ENCODE data around the gene SRPK3. TPM values are rescaled to one million over a fixed set of nuclear protein-coding genes. Genes with fewer than 3 reads are reported as not detected.
"Not testable (repeated sequence)": the region's sequence is repeated elsewhere in the genome, so short reads cannot be mapped to it uniquely, and the experiment has no call there.

SRPK3 gene, protein sequence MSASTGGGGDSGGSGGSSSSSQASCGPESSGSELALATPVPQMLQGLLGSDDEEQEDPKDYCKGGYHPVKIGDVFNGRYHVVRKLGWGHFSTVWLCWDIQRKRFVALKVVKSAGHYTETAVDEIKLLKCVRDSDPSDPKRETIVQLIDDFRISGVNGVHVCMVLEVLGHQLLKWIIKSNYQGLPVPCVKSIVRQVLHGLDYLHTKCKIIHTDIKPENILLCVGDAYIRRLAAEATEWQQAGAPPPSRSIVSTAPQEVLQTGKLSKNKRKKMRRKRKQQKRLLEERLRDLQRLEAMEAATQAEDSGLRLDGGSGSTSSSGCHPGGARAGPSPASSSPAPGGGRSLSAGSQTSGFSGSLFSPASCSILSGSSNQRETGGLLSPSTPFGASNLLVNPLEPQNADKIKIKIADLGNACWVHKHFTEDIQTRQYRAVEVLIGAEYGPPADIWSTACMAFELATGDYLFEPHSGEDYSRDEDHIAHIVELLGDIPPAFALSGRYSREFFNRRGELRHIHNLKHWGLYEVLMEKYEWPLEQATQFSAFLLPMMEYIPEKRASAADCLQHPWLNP
- polyA plus RNA-seq (ENCODE audit: insufficient read length) = 0.73 TPM
- long read RNA-seq, donor 1 = 0 reads
- long read RNA-seq, donor 2 = 0 reads
- long read RNA-seq, donor 3, partial matches to known transcripts = 33 of 57 reads
- long read RNA-seq, donor 3, other reads (novel, unspliced or antisense) = 24 of 57 reads
- long read RNA-seq, donor 4 = 0 reads
- long read RNA-seq, donor 5 = 0 reads
- long read RNA-seq, donor 6 = 0 reads
- long read RNA-seq, donor 7 = 0 reads
- long read RNA-seq, donor 8 = 0 reads

DNA sequence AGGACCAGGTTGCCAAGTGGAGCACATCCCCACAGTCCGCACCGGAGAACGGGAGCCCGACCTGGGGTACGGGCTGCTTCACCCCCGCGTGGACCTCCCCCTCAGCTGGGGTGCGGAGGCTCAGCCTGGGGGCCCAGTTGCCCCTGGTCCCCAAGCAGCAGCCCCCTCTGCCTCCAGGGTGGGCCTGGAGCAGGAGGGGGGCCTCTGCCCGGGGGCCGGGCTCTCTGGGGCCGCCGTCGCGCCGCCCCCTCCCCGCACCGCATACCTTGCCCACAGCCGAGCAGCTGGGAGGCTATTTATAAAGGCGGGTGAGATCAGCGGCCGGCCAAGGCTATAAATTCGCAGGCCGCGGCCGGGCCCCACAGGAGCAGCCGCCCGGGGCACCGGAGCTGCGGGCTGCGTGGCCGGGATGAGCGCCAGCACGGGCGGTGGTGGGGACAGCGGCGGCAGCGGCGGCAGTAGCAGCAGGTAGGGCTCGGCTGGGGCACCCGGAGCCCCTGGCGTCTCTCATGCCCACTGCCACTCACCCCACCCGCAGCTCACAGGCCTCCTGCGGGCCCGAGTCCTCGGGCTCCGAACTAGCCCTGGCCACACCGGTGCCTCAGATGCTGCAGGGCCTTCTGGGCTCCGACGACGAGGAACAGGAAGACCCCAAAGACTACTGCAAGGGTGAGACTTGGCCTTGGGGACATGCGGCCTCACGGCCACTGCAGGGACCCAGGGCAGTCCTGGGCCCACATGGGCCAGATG is at the start of gene SRPK3:
TSS of gene SRPK3 (plus strand) at position 364 of the 750 bp plus-strand sequence. CDS start at position 410, 46 bp downstream.
- peak; percentile 34 for DNase-seq

GRCh38 chrX:153731117-153731844 is 49.6 kb upstream of the SRPK3 start:
- no peak for DNase-seq

- no peak for DNase-seq
Observed at GRCh38 chrX:153731845-153732215, 49.0 kb upstream of the SRPK3 start.

DNA sequence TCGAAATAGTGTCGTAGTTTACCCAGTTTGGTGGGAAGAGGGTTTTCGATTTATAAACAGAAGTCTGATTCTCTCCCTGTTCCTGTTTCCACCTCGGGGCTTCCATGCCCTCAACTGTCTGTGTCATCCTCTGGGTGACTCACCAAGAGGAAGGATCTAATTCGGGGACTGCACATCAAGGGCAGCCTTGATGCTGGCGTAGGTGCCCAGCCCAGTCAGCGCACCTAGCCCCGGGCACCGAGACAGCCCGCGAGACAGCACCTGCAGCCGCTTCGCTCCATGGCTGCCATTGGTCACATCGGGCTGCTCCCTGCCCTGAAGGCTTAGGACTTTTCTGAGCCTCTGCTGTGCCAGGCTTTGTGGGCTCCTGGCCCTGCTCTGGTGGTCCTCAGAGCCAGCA is 48.4 kb upstream of the SRPK3 start:
- no peak for DNase-seq

- DNase-seq = no peak
Observed at GRCh38 chrX:153733651-153734240, 47.1 kb upstream of the SRPK3 start.

DNA sequence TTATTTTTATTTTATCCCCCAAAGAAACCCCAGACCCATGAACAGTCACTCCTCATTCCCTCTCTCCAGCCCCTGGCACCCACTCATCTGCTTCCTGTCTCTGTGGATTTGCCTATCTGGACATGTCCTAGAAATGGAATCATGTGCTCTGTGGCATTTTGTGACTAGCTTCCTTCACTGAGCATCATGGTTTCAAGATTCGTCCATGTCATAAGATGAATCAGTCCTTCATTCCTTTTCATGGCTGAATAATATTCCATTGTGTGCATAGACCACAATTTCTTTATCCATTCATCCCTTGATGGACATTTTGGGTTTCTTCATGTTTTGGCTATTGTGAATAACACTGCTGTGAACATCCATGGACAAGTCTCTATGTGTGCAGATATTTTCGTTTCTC is 46.0 kb upstream of the SRPK3 start:
- no peak for DNase-seq

DNA sequence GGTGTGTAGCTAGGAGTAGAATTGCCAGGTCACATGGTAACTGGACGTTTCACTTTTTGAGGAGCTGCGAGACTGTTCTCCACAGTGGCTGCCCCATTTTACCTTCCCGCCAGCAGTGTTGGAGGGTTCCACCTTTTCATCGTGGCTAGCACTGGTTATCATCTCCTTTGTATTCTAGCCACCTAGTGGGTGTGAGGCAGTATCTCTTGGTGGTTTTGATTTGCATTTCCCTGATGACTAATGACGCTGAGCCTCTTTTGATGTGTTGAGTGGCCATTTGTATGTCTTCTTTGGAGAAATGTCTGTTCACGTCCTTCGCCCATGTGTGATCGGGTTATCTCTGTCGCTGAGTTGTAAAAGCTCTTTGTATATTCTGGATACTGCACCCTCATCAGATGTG is 45.6 kb upstream of the SRPK3 start:
- no peak for DNase-seq

DNA sequence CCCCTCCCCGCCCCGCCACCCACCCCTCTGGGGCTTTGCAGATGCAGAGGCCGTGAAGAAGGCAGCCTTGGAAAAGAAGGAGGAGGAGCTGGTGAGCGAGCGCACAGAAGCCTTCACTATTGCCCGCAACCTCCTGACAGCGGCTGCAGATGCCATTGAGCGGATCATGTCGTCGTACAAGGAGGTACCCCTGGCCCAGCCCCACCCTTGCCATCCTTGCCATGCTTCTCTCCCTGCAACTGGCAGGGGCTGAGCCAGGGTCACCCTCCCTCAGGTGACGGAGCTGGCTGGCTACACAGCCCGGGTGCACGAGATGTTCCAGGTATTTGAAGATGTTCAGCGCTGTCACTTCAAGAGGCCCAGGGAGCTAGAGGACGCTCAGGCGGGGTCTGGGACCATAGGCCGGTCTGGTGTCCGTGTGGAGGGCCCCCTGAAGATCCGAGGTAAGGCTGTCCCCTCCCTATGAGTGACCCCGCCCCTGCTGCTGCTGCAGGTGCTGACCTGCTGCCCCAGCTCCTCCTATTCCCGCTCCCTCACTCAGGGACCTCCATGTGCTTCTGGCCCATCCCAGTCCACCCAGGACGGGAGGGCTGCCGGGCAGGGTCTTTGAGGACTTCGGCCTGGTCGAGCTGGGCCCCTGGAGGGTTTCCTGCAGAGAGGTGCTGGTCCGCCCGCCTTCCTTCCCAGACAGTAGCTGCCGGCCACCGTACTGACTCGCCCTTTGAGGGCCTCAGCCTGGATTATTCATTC is 44.6 kb upstream of the SRPK3 start:
- DNase-seq = no peak

DNA sequence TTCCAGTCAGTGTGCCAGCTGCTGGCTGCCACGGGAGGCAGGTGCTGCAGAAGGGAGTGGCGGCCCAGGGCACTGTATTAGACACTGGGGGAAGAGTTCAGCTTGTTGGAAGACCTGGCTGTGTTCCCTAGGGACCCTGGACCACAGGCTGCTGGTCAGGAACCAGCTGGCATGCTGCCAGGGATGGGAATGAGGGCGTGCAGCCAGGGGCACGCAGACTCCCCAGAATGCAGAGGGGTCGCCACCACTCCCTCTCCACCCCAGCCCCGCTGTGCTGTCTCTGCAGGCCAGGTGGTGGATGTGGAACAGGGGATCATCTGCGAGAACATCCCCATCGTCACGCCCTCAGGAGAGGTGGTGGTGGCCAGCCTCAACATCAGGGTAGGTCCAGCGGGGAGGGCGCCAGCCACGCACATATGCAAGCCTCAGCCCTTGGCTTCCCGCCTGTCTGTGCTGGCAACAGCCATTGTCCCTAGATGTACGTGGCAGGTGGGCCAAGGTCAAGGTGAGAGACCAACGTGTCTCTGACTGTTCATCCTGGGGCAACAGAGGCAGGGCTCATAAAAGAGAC is 43.9 kb upstream of the SRPK3 start:
- no peak for DNase-seq

GRCh38 chrX:153738056-153738605 is 42.7 kb upstream of the SRPK3 start:
- DNase-seq = no peak

GRCh38 chrX:153739754-153740486 is 40.9 kb upstream of the SRPK3 start:
- no peak for DNase-seq

DNA sequence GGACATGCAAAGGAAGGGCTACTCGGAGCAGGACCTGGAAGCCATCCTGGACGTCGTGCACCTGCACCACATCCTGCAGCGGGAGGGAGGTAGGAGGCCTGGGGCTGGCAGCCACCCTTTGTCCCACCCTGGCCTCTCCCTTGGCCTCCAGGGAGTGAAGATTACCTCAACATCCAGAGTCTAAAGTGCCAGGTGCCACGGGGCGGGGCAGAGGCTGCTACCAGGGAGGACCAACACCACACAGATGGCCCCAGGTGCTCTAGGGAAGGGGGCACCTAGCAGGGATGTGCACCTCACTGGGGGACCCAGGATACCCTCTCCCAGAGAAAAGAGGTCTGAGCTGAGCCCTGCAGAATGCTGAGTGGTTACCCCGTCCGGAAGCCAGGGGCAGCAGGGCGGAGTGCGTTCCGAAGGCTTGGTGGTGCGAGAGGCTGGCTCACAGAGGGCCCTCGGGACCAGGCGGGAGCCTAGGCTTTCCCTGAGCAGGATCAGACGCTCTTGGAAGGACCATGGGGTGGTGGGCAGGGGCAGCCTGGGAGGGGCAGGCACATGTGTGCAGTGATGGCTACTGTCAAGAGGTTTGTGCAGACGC is 40.1 kb upstream of the SRPK3 start:
- no peak for DNase-seq

DNA sequence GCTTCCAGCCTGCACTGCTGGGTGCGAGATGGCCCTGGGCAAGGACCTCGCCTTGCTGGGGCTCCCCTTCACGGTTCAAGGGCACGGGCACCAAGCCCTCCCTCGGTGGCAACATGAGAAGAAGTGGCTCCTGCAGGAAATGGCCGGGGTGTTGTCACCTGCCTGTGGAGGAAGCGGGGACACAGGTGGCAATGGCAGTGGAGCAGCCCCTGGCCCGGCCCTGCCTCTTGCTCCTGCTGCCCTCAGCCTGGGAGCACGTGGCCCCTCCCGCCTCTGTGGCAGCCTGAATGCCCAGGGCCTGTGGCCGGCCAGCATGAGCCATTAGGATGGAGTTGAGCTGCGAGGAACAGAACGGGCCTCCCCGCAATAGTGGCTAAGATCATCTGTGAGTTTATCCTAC is 39.4 kb upstream of the SRPK3 start:
- DNase-seq = no peak

DNA sequence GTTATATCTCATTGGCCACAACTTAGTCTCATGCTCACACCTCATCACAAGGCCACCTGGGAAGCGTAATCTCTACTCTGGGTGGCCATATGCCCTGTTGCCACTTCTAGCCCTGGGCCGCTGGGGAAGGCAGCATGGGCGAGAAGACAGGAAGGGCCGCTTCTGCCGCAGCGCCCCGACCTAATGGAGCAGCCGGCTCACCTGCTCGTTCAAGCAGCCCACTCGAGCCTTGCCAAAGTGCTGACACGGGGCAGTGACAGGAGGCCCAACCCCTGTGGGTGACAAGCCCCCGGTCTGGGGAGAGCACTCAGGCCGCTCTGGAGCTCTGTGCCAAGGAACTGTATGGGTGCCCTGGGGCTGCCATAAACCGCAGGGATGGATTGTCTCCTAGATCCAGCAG is 38.7 kb upstream of the SRPK3 start:
- DNase-seq = not testable (repeated sequence)

GRCh38 chrX:153742796-153743467 is 37.9 kb upstream of the SRPK3 start:
- not testable (repeated sequence) for DNase-seq

DNA sequence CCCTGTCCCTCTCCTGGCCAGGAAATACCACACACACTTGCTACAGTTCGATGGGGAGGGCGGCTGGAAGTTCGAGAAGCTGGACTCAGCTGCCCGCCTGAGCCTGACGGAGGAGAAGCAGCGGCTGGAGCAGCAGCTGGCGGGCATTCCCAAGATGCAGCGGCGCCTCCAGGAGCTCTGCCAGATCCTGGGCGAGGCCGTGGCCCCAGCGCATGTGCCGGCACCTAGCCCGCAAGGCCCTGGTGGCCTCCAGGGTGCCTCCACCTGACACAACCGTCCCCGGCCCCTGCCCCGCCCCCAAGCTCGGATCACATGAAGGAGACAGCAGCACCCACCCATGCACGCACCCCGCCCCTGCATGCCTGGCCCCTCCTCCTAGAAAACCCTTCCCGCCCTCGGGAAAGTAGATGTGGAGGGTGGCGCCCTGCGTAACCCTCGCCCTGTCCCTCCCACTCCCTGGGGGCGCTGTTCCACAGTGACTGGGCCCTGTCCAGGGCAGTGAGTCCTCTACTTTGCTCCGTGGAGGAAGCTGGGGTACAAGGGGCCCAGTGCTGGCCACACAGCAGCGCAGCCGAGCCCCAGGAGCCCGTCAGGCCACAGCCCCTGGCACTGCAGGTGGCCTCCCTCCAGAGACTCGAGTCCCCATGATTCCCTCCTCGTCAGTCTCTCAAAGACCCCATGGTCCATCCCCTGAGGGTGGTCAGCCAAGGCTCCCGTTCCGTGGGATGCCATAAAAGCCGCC is 37.2 kb upstream of the SRPK3 start:
- not testable (repeated sequence) for DNase-seq

All from left kidney (tissue), 8 donors.